Suprapubic skin (tissue), 4 donors: ENCODE data around the gene BCL6B. TPM values are rescaled to one million over a fixed set of nuclear protein-coding genes. Genes with fewer than 3 reads are reported as not detected.

Experiments used
- DNase-seq, 2 donors: peaks; one replicate each; pipeline ENCODE4 v3.0.0-alpha.2; 2019; ENCODE audit warnings: low spot score in 2 of 2
- H3K27ac ChIP-seq: fragments of 200-600 bp; sonication (generic); one replicate; pipeline ENCODE4 v1.5.1; 2019
- H3K27me3 ChIP-seq: fragments of 200-600 bp; sonication (generic); one replicate; pipeline ENCODE4 v1.5.1; 2019
- H3K36me3 ChIP-seq: fragments of 200-600 bp; sonication (generic); one replicate; pipeline ENCODE4 v1.5.1; 2019
- H3K4me1 ChIP-seq: fragments of 200-600 bp; sonication (generic); one replicate; pipeline ENCODE4 v1.5.1; 2019
- H3K4me3 ChIP-seq: fragments of 200-600 bp; sonication (generic); one replicate; pipeline ENCODE4 v1.5.1; 2019; ENCODE audit warnings: mild to moderate bottlenecking
- H3K9me3 ChIP-seq: fragments of 200-600 bp; sonication (generic); one replicate; pipeline ENCODE4 v1.5.1; 2019
- CTCF ChIP-seq, 2 donors: fragments of 200-600 bp in 1 of 2; fragments of 450-650 bp in 1 of 2; sonication (generic) in 1 of 2; IDR thresholded peaks; one replicate each; pipeline ENCODE4 v1.5.1; 2016 to 2019; ENCODE audit warnings: antibody characterized with exemption in 2 of 2, mild to moderate bottlenecking in 1 of 2, moderate library complexity in 1 of 2
- EP300 ChIP-seq: sonication (generic); formaldehyde crosslinking; IDR thresholded peaks from one replicate; pipeline ENCODE4 v1.6.1; 2017; ENCODE audit warnings: antibody characterized with exemption
- POLR2A ChIP-seq, 2 donors: fragments of 450-650 bp; IDR thresholded peaks; one replicate each; pipeline ENCODE4 v1.6.1; 2017; ENCODE audit warnings: antibody characterized with exemption in 2 of 2, mild to moderate bottlenecking in 2 of 2, moderate library complexity in 2 of 2
- POLR2AphosphoS5 ChIP-seq, 3 donors: sonication (generic); formaldehyde crosslinking; IDR thresholded peaks; one replicate each; pipeline ENCODE4 v1.6.1; 2017; ENCODE audit warnings: antibody characterized with exemption in 3 of 3
- WGBS: methylation state at CpG from one replicate; pipeline ENCODE4 v1.1.5; 2018; 5-methylcytosine and 5-hydroxymethylcytosine counted together
- total RNA-seq, 4 donors: library from RNA; depleted of rRNA; stranded (reverse); fragments of >200 nt; gene quantifications; one replicate each; pipeline ENCODE4 v1.1.0, GENCODE V29; 2016

BCL6B gene
- total RNA-seq, 4 donors from 2014 or later = 1.6 to 3.1 (median 1.8) TPM

DNA sequence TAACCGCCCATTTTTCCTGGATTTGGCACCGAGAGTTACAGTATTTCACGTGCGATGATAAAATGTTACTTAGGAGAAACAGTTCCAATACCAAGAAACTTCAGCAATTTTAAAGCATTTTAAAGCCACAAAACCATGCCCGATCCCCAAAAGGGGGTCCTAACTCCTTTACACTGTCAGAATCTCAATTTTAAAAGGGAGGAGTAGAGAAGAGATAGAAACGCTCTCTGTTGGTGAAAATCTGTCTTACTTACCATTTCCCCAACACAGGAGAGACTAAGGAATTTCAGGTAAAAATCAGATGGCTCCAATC, 11.0 kb upstream of the BCL6B start:
- Histone ChIP-seq H3K4me3 (peak overlapping the region; percentile 65), H3K27ac (peak overlapping the region; percentile 97), H3K27me3 (no peaks in the 10 kb centered on the region), H3K4me1 (peaks cover 58% of the 10 kb centered on the region), H3K9me3 (no peaks in the 10 kb centered on the region), H3K36me3 (peaks cover 13% of the 10 kb centered on the region)
- WGBS = 0% methylated on average over 6 of the region's 6 CpGs
- TF ChIP-seq EP300 (no peak), CTCF (IDR thresholded peaks at IDR 0.05) (no peak), POLR2AphosphoS5 (IDR thresholded peaks at IDR 0.05) (no peak), POLR2A (IDR thresholded peaks at IDR 0.05) (no peak)
- no peak for DNase-seq

- Histone ChIP-seq H3K27me3 (no peaks in the 10 kb centered on the region), H3K4me1 (peaks cover 82% of the 10 kb centered on the region), H3K4me3 (peak overlapping the region; percentile 65), H3K9me3 (no peaks in the 10 kb centered on the region), H3K27ac (peak overlapping the region; percentile 97), H3K36me3 (peaks cover 12% of the 10 kb centered on the region)
- peak; percentile 98 to 99 for DNase-seq
- 1% methylated on average over 14 of the region's 75 CpGs for WGBS
- peak in 1 of 2 donors; percentile 82 for TF ChIP-seq POLR2A (IDR thresholded peaks at IDR 0.05)
- TF ChIP-seq EP300 = no peak
- TF ChIP-seq POLR2AphosphoS5 (IDR thresholded peaks at IDR 0.05) = peak; percentile 43 to 98 (median 66)
- TF ChIP-seq CTCF (IDR thresholded peaks at IDR 0.05) = peak; percentile 16 to 97
Measured at GRCh38 chr17:7014261-7014994, 8.4 kb upstream of the BCL6B start.

- TF ChIP-seq CTCF (IDR thresholded peaks at IDR 0.05) (no peak), EP300 (no peak), POLR2A (IDR thresholded peaks at IDR 0.05) (peak in 1 of 2 donors; percentile 72), POLR2AphosphoS5 (IDR thresholded peaks at IDR 0.05) (peak in 1 of 3 donors; percentile 6)
- Histone ChIP-seq H3K4me3 (peak overlapping the region; percentile 65), H3K4me1 (peaks cover 80% of the 10 kb centered on the region), H3K27ac (peak overlapping the region; percentile 97), H3K9me3 (no peaks in the 10 kb centered on the region), H3K27me3 (no peaks in the 10 kb centered on the region), H3K36me3 (peaks cover 6% of the 10 kb centered on the region)
- DNase-seq = peak; percentile 93
- WGBS = 21% methylated on average over 19 of the region's 56 CpGs
Measured at GRCh38 chr17:7014995-7015958, 7.6 kb upstream of the BCL6B start.

DNA sequence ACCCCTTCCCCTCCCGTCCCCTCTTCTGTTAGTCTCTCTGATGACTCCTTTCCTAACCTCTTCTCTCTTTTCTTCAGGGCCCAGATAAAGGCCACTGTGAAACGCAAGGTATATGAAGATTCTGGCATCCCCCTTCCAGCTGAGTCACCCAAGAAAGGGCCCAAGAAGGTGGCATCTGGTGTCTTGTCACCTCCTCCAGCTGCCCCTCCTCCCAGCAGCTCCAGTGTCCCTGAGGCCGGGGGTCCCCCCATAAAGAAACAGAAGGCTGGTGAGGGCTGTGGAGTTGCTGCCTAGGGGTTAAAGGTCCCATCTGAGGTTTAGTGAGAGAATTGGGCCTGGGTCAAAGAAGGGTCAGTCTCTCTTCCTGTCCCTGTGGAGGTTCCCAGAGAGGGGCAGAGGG, 6.4 kb upstream of the BCL6B start:
- Histone ChIP-seq H3K4me3 (no peak overlapping the region), H3K9me3 (no peaks in the 10 kb centered on the region), H3K27ac (peak overlapping the region; percentile 97), H3K27me3 (no peaks in the 10 kb centered on the region), H3K4me1 (peaks cover 77% of the 10 kb centered on the region), H3K36me3 (peaks cover 6% of the 10 kb centered on the region)
- no peak for DNase-seq
- WGBS = 75% methylated on average over 3 of the region's 3 CpGs
- TF ChIP-seq CTCF (IDR thresholded peaks at IDR 0.05) = no peak
- TF ChIP-seq POLR2A (IDR thresholded peaks at IDR 0.05) = no peak
- TF ChIP-seq EP300 = no peak
- no peak for TF ChIP-seq POLR2AphosphoS5 (IDR thresholded peaks at IDR 0.05)
